T-helper 2 cell (primary cell): ENCODE measurements around the gene VWA8.
"Not testable (repeated sequence)": the region's sequence is repeated elsewhere in the genome, so short reads cannot be mapped to it uniquely, and the experiment has no call there.

Experiments
- DNase-seq, 5 experiments: peaks; one replicate each; pipeline versions ENCODE4 v3.0.0 to v3.0.0-alpha.2; 2012 to 2022

Gene VWA8

DNA sequence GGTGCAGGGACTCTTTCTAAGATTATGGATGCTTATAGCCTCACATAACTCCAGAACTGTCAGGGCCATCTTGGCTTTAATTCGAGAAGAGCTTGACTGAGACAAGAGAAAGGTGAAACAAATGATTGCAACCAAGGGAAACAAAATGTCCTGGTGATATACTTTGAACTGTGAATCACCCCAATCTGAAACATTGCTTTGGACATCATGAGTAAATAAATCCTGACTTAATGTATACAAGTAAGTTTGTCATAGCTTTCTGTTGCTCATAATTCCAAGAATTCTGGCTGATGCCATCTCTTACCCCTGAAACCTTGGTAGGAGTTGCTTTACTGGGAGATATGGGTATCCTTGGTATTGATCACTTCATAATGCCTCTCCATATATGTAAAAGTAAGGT, 5.8 kb upstream of the VWA8 start:
- DNase-seq = no peak

- DNase-seq = peak in 1 of 5 experiments; percentile 15
These were observed 2.1 kb upstream of the VWA8 start for GRCh38 chr13:41962994-41963393.

- no peak for DNase-seq
These were observed 504 bp upstream of the VWA8 start for GRCh38 chr13:41961466-41961760.

- DNase-seq = no peak
These were observed 685 bp downstream of the VWA8 start for GRCh38 chr13:41960211-41960636.

GRCh38 chr13:41956272-41956671, 4.6 kb downstream of the VWA8 start:
- no peak for DNase-seq

- DNase-seq = no peak
These were observed 5.3 kb downstream of the VWA8 start for GRCh38 chr13:41955605-41956004.

DNA sequence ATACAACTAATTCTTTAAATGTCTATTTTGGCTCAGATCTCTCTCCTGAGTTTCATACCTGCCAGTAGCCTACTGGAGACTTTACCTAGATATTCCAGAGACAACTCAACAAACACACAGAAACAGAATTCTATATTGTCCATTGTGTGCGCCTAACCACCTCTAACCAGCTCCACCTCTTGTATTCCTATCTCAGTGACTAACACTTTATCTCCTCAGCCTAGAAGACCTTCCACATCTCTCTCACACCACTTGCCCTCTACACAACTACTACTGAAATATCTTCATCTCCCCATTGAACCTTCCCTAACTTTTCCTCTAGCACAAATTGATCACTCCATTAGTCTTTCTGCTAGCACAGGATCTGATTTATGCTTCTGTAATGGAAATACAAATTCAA, 6.7 kb downstream of the VWA8 start:
- no peak for DNase-seq

GRCh38 chr13:41952749-41953148, 8.2 kb downstream of the VWA8 start:
- DNase-seq = no peak

- not testable (repeated sequence) for DNase-seq
These were observed 11.8 kb downstream of the VWA8 start for GRCh38 chr13:41949104-41949503.

GRCh38 chr13:41945926-41946325, 15.0 kb downstream of the VWA8 start:
- no peak for DNase-seq

GRCh38 chr13:41944635-41945397, 16.1 kb downstream of the VWA8 start:
- no peak for DNase-seq

- DNase-seq = no peak
These were observed 16.7 kb downstream of the VWA8 start for GRCh38 chr13:41944229-41944628.

GRCh38 chr13:41942462-41943094, 18.3 kb downstream of the VWA8 start:
- DNase-seq = no peak

GRCh38 chr13:41941174-41941573, 19.7 kb downstream of the VWA8 start:
- no peak for DNase-seq

DNA sequence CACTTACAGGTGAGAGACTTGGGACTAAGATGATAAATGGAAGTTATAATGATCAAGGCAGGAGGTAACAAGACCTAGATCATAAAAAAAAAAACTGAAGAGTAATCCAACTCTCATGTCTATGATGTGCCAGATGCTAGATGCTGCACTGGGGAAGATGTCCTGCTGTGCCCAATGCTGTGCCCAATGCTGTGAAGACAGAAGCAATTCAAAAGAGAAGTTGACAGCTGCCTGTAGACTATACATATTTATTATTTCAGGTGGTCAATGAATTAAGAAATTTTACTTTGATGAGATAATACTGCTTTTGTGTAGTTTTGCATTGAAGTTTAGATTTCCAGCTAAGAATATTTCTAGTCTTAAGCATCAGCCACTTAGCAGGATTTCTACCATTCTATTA, 21.5 kb downstream of the VWA8 start:
- no peak for DNase-seq

GRCh38 chr13:41938918-41939317, 22.0 kb downstream of the VWA8 start:
- DNase-seq = no peak

GRCh38 chr13:41937388-41937787, 23.5 kb downstream of the VWA8 start:
- no peak for DNase-seq

GRCh38 chr13:41935501-41935900, 25.4 kb downstream of the VWA8 start:
- no peak for DNase-seq

GRCh38 chr13:41934994-41935393, 25.9 kb downstream of the VWA8 start:
- DNase-seq = no peak

- DNase-seq = no peak
These were observed 26.8 kb downstream of the VWA8 start for GRCh38 chr13:41934120-41934519.

DNA sequence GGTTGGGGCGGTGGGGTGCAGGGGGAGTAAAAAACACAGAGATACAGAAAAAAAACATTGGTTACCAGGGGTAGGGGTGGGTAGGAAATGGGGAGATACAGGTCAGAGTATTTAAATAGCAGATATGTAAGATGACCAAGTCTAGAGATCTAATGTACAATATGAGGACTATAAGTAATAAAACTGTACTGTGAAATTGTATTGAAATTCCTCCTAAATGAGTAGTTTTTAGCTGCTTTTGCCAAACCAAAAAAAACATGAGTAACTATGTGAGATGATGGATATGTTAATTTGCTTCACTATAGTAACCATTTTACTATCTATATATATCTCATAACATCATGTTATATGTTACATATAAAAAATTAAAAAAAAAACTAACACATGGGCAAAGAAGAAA, 29.6 kb downstream of the VWA8 start:
- no peak for DNase-seq

GRCh38 chr13:41930154-41930553, 30.8 kb downstream of the VWA8 start:
- no peak for DNase-seq

GRCh38 chr13:41928323-41928722, 32.6 kb downstream of the VWA8 start:
- DNase-seq = no peak

DNA sequence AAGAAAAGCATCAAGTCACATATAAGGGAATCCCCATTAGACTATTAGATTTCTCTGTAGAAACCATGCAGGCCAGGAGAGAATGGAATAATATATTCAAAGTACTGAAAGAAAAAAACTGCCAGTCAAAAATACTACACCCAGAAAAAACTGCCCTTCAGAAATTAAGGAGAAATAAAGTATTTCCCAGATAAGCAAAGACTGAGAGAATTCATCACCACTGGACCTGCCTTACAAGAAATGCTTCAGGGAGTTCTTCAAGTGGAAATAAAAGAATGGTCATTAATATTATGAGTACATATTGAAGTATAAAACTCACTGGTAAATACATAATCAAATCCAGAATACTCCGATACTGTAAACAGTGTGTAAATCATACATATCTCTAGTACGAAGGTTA, 35.9 kb downstream of the VWA8 start:
- DNase-seq = no peak

DNA sequence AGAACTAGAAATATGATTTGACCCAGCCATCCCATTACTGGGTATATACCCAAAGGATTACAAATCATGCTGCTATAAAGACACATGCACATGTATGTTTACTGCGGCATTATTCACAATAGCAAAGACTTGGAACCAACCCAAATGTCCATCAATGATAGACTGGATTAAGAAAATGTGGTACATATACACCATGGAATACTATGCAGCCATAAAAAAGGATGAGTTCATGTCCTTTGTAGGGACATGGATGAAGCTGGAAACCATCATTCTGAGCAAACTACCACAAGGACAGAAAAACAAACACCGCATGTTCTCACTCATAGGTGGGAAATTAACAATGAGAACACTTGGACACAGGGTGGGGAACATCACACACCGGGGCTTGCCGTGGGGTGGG, 38.0 kb downstream of the VWA8 start:
- DNase-seq = not testable (repeated sequence)
